T-cell (primary cell): ENCODE data around the gene PRAMEF4. TPM values are rescaled to one million over a fixed set of nuclear protein-coding genes. Genes with fewer than 3 reads are reported as not detected.
"Not testable (repeated sequence)": the region's sequence is repeated elsewhere in the genome, so short reads cannot be mapped to it uniquely, and the experiment has no call there.

Experiments
- ATAC-seq, 4 experiments: fragments of 200-7000 bp in 3 of 4; fragments of 150-1000 bp in 1 of 4; cut with Tn5 transposase; replicated peaks in 1 of 4; 1 replicate in 3 of 4; 2 replicates in 1 of 4; pipeline ENCODE4 v1.10.0; 2021; ENCODE audit warnings: moderate library complexity in 3 of 4, mild to moderate bottlenecking in 2 of 4, moderate number of reproducible peaks in 1 of 4
- CTCF ChIA-PET, 2 donors: fragments of 300-600 bp; sonication (Branson Sonifier 250); formaldehyde crosslinking; loops; one replicate each; lab custom pipeline; 2022; ENCODE audit warnings: antibody characterized with exemption in 2 of 2; lab: Charles Lee
- POLR2A ChIA-PET, 2 donors: fragments of 300-600 bp; sonication (Branson Sonifier 250); formaldehyde crosslinking; loops; one replicate each; lab custom pipeline; 2022; ENCODE audit warnings: antibody characterized with exemption in 2 of 2; lab: Charles Lee
- DNase-seq, 35 experiments: peaks; one replicate each; pipeline versions ENCODE4 v3.0.0 to v3.0.0-alpha.2; 2013 to 2023
- H3K27ac ChIP-seq: one replicate; pipeline ENCODE4 v1.5.1; 2013; ENCODE audit warnings: low read length
- H3K27me3 ChIP-seq, 2 experiments: replicated peaks in 1 of 2; 1 replicate in 1 of 2; 2 replicates in 1 of 2; pipeline versions ENCODE4 v1.6.1 to v1.7.0; 2013; ENCODE audit warnings: low read length in 1 of 2, mixed read lengths in 1 of 2; ENCODE audit not compliant: control insufficient read depth in 2 of 2, insufficient read depth in 2 of 2; ENCODE audit errors: extremely low read depth in 1 of 2
- H3K36me3 ChIP-seq, 2 donors: 1 replicate in 1 of 2; 2 replicates in 1 of 2; pipeline versions ENCODE4 v1.6.1 to v1.7.0; 2013; ENCODE audit warnings: low read length in 1 of 2; ENCODE audit not compliant: control insufficient read depth in 2 of 2, insufficient read depth in 1 of 2; ENCODE audit errors: extremely low read depth in 1 of 2
- H3K4me1 ChIP-seq, 2 experiments: 1 replicate in 1 of 2; 2 replicates in 1 of 2; pipeline versions ENCODE4 v1.6.1 to v1.7.0; 2013; ENCODE audit warnings: low read length in 2 of 2, mixed read lengths in 1 of 2; ENCODE audit not compliant: insufficient read depth in 2 of 2, control insufficient read depth in 1 of 2; ENCODE audit errors: extremely low read depth in 1 of 2
- H3K4me3 ChIP-seq, 2 donors: 1 replicate in 1 of 2; 2 replicates in 1 of 2; pipeline versions ENCODE4 v1.5.1 to v1.7.0; 2013; ENCODE audit warnings: mild to moderate bottlenecking in 2 of 2, low read length in 1 of 2, moderate library complexity in 1 of 2; ENCODE audit not compliant: control insufficient read depth in 1 of 2; ENCODE audit errors: extremely low read depth in 1 of 2
- H3K9me3 ChIP-seq: 2 replicates; pipeline ENCODE4 v1.7.0; 2013
- H3K27ac Mint-ChIP-seq, 2 donors: one replicate each; pipeline ENCODE4 v1.8.0; 2020 to 2021; ENCODE audit warnings: mild to moderate bottlenecking in 2 of 2, mixed read lengths in 2 of 2
- H3K27me3 Mint-ChIP-seq, 2 donors: one replicate each; pipeline ENCODE4 v1.8.0; 2021 to 2022; ENCODE audit warnings: mixed read lengths in 2 of 2
- H3K36me3 Mint-ChIP-seq: one replicate; pipeline ENCODE4 v1.8.0; 2021; ENCODE audit warnings: mixed read lengths
- H3K4me1 Mint-ChIP-seq, 3 donors: one replicate each; pipeline ENCODE4 v1.8.0; 2020 to 2022; ENCODE audit warnings: mixed read lengths in 3 of 3, mild to moderate bottlenecking in 1 of 3
- H3K4me3 Mint-ChIP-seq, 3 donors: one replicate each; pipeline ENCODE4 v1.8.0; 2020 to 2022; ENCODE audit warnings: mild to moderate bottlenecking in 3 of 3, mixed read lengths in 3 of 3, moderate library complexity in 3 of 3
- H3K9me3 Mint-ChIP-seq, 3 donors: one replicate each; pipeline ENCODE4 v1.8.0; 2020 to 2022; ENCODE audit warnings: mixed read lengths in 3 of 3
- WGBS: methylation state at CpG from one replicate; pipeline ENCODE4 v1.1.5; 2013; ENCODE audit warnings: missing lambda C conversion rate; ENCODE audit not compliant: insufficient coverage; 5-methylcytosine and 5-hydroxymethylcytosine counted together
- total RNA-seq, 35 experiments: library from RNA in 6 of 35; stranded (reverse) in 6 of 35; fragments of 120-200 nt in 1 of 35; gene quantifications; one replicate each; pipeline versions ENCODE4 v1.2.1 to v1.2.4 and lab custom pipeline; 2013 to 2026

PRAMEF4 gene
- total RNA-seq, 5 donors from 2014 or later (not counting 1 experiment from before 2014, with no cell fraction given): not detected

DNA sequence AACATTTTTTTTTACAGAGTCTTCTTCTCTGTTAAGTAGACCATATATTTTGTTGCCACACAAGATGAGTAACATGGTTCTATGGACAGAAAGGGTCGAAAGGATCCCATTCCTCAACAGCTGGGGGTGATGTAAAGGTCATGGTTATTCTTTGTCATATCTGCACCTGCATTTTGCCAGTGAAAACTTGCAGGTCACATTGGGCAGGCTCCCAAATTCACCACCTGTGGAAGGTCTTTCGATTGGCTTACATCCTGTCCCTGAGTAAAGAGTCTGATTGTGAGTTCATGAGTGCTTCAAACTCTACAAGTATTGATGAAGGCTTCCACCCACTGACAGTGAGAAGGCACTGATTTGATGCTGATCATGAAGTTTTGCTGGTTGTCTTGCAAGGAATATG is 52.8 kb downstream of the PRAMEF4 start:
- peaks cover 13 to 15% of the 10 kb centered on the region in 2 donors for H3K27me3 Mint-ChIP-seq
- H3K27ac Mint-ChIP-seq, H3K27ac ChIP-seq, H3K36me3 ChIP-seq, H3K9me3 Mint-ChIP-seq, DNase-seq, H3K4me3 ChIP-seq, H3K4me1 ChIP-seq, ATAC-seq, H3K27me3 ChIP-seq, H3K9me3 ChIP-seq, H3K4me3 Mint-ChIP-seq, H3K4me1 Mint-ChIP-seq, CTCF ChIA-PET, H3K36me3 Mint-ChIP-seq, POLR2A ChIA-PET: not testable (repeated sequence)
- WGBS: no CpG with 5 or more reads among the region's 2 CpGs

DNA sequence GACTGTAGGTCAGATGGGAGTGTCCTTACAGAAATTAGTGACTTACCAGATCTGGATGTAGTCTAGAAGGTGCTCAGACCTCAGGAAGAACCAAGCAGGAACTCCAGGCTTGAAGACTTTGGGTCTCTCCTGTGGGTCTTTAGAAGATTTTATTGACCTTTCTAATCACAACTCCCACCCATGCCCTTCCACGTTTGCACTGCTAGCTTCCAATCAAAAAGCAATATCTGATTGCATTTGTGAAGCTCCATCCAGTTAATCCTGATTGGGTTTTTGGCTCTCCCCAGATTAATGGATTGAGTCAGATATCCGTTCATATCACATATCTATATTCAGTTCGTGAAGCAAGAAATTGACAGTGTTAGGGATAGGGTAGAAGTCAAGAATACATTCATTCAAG is 54.7 kb downstream of the PRAMEF4 start, which contains the start of gene PRAMEF11:
Gene PRAMEF11, minus strand, starts transcription at position 101 of the 400 bp plus-strand sequence. CDS start 2,621 bp downstream, outside the sequence.
- H3K36me3 ChIP-seq, H3K4me1 ChIP-seq, CTCF ChIA-PET, H3K4me3 Mint-ChIP-seq, H3K27ac Mint-ChIP-seq, H3K4me1 Mint-ChIP-seq, H3K9me3 ChIP-seq, H3K27me3 ChIP-seq, ATAC-seq, H3K9me3 Mint-ChIP-seq, DNase-seq, H3K27ac ChIP-seq, POLR2A ChIA-PET, H3K4me3 ChIP-seq, H3K36me3 Mint-ChIP-seq: not testable (repeated sequence)
- WGBS: no CpG with 5 or more reads among the region's 3 CpGs
- H3K27me3 Mint-ChIP-seq: peaks cover 11 to 18% of the 10 kb centered on the region in 2 donors

Other genes starting within 250 kb of the PRAMEF4 start
- not detected for gene AADACL4, start 242.1 kb downstream of the PRAMEF4 start, total RNA-seq
- gene AADACL3, start 170.1 kb downstream of the PRAMEF4 start, total RNA-seq: not detected
- gene CFAP107, start 140.0 kb downstream of the PRAMEF4 start, total RNA-seq: not detected
- gene PRAMEF12, start 112.5 kb downstream of the PRAMEF4 start, total RNA-seq: not detected
- not detected for gene PRAMEF1, start 94.8 kb downstream of the PRAMEF4 start, total RNA-seq
- gene PRAMEF11, start 54.8 kb downstream of the PRAMEF4 start, total RNA-seq: not detected
- gene HNRNPCL1, start 37.5 kb downstream of the PRAMEF4 start, total RNA-seq: not detected
- gene PRAMEF2, start 29.1 kb downstream of the PRAMEF4 start, total RNA-seq: not detected
- not detected for gene PRAMEF10, start 12.1 kb upstream of the PRAMEF4 start, total RNA-seq
- not detected for gene PRAMEF7, start 30.4 kb upstream of the PRAMEF4 start, total RNA-seq
- not detected for gene PRAMEF6, start 61.4 kb upstream of the PRAMEF4 start, total RNA-seq
- gene PRAMEF27, start 170.4 kb upstream of the PRAMEF4 start, total RNA-seq: not detected
- not detected for gene HNRNPCL3, start 174.6 kb upstream of the PRAMEF4 start, total RNA-seq
- gene PRAMEF25, start 184.6 kb upstream of the PRAMEF4 start, total RNA-seq: not detected
- not detected for gene HNRNPCL2, start 230.7 kb upstream of the PRAMEF4 start, total RNA-seq